Mammary epithelial cell (primary cell): Measurements from ENCODE around the gene CYP4F11.

Source experiments
- EZH2 ChIP-seq: IDR thresholded peaks from 2 replicates; pipeline ENCODE4 v1.6.1; 2012; ENCODE audit warnings: low read length, inconsistent platforms, borderline replicate concordance
- TF ChIP-seq, protein P1 (sequence below), 2 donors: IDR thresholded peaks in 1 of 2; conservative IDR thresholded peaks in 1 of 2; 2 replicates each; pipeline ENCODE4 v1.5.1; 2011 to 2012; ENCODE audit warnings: inconsistent platforms in 2 of 2, low read length in 2 of 2, mild to moderate bottlenecking in 2 of 2, control low read depth in 1 of 2, low read depth in 1 of 2; ENCODE audit not compliant: insufficient read depth in 1 of 2; ENCODE audit errors: extremely low read depth in 1 of 2

DNA sequence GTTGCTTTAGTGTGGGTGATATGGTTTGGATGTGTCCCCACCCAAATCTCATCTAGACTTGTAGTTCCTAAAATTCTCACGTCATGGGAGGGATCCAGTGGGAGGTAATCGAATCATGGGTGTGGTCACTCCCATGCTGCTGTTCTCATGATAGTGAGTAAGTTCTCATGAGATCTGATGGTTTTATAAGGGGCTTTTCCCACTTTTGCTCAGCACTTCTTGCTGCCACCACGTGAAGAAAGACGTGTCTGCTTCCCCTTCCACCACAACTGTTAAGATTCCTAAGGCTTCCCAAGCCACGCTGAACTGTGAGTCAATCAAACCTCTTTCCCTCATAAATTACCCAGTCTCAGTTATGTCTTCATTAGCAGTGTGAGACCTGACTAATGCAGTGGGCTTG is 40.5 kb upstream of the CYP4F11 start:
- TF ChIP-seq, protein P1, sequence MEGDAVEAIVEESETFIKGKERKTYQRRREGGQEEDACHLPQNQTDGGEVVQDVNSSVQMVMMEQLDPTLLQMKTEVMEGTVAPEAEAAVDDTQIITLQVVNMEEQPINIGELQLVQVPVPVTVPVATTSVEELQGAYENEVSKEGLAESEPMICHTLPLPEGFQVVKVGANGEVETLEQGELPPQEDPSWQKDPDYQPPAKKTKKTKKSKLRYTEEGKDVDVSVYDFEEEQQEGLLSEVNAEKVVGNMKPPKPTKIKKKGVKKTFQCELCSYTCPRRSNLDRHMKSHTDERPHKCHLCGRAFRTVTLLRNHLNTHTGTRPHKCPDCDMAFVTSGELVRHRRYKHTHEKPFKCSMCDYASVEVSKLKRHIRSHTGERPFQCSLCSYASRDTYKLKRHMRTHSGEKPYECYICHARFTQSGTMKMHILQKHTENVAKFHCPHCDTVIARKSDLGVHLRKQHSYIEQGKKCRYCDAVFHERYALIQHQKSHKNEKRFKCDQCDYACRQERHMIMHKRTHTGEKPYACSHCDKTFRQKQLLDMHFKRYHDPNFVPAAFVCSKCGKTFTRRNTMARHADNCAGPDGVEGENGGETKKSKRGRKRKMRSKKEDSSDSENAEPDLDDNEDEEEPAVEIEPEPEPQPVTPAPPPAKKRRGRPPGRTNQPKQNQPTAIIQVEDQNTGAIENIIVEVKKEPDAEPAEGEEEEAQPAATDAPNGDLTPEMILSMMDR (conservative IDR thresholded peaks at IDR 0.05 in 1 of 2, IDR thresholded peaks at IDR 0.05 in 1 of 2; ENCODE audit: extremely low read depth in 1 of 2, insufficient read depth in 1 of 2, low read depth in 1 of 2, low read length in 2 of 2), result no peak
- no peak for TF ChIP-seq EZH2
